ENCODE data around the gene ANKRD7. TPM values are rescaled to one million over a fixed set of nuclear protein-coding genes. Genes with fewer than 3 reads are reported as not detected.

Gene ANKRD7, protein sequence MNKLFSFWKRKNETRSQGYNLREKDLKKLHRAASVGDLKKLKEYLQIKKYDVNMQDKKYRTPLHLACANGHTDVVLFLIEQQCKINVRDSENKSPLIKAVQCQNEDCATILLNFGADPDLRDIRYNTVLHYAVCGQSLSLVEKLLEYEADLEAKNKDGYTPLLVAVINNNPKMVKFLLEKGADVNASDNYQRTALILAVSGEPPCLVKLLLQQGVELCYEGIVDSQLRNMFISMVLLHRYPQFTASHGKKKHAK
- under 1 TPM in 3 of 4 donors, not detected in 1; 0.66 to 0.98 (median 0.84) TPM for total RNA-seq

DNA sequence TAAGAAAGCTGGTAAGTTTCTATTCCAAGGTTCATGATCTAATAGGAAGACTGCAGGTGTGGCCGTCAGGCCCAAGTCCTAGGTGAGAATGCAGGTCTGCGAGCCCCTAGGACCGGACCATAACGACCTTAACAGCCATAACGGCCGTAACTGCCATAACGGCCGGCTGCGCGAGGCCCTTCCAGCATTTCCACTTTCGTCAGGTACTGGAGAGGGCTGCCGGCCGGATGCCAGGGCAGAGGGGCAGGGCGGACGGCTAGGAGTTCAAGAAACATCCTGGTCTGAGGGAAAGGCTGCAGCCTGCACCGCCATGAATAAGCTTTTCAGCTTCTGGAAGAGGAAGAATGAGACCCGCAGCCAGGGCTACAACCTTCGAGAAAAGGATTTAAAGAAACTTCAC is at the start of gene ANKRD7:
Gene ANKRD7, plus strand, starts transcription at position 184 of the 400 bp plus-strand sequence. Its CDS starts 127 bp downstream, at position 311.
- no peak for DNase-seq (ENCODE audit: low spot score in 2 of 2)
- Histone ChIP-seq H3K27me3 (no peaks in the 10 kb centered on the region), H3K9me3 (no peaks in the 10 kb centered on the region), H3K27ac (no peak within 1 kb of the TSS), H3K36me3 (no peaks in the 10 kb centered on the region), H3K4me1 (no peaks in the 10 kb centered on the region), H3K4me3 (no peak within 1 kb of the TSS)
- no peak for TF ChIP-seq POLR2A (IDR thresholded peaks at IDR 0.05)
- WGBS, 2 donors, result 87 to 91% methylated on average over 18 of the region's 18 CpGs

DNA sequence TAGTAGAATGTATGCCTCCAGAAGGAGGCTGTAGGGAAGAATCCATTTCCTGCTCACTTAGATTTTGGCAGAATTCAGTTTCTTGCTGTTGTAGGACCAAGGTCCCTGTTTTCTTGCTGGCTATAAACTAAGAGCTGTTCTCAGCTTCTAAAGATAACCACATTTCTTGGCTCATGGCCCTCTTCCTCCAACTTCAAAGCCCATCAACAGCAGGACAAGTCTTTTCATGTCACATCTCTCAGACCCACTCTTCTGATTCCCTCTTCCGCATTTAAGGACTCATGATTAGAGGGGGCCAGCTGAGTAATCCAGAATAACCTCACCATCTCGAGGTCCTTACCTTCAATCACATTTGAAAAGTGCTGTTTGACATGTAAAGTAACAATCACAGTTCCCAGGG is 48.8 kb upstream of the ANKRD7 start:
- H3K4me3 ChIP-seq, result no peak overlapping the region
- H3K36me3 ChIP-seq, result no peaks in the 10 kb centered on the region
- H3K27ac ChIP-seq, result no peak overlapping the region
- no peaks in the 10 kb centered on the region for H3K27me3 ChIP-seq
- no peaks in the 10 kb centered on the region for H3K4me1 ChIP-seq
- WGBS, 2 donors, result 74 to 82% methylated on average over 2 of the region's 2 CpGs
- no peaks in the 10 kb centered on the region for H3K9me3 ChIP-seq
- DNase-seq (ENCODE audit: low spot score in 2 of 2), result no peak
- TF ChIP-seq POLR2A (IDR thresholded peaks at IDR 0.05) (no peak), EP300 (IDR thresholded peaks at IDR 0.05) (no peak)
- TF ChIP-seq, protein P1, sequence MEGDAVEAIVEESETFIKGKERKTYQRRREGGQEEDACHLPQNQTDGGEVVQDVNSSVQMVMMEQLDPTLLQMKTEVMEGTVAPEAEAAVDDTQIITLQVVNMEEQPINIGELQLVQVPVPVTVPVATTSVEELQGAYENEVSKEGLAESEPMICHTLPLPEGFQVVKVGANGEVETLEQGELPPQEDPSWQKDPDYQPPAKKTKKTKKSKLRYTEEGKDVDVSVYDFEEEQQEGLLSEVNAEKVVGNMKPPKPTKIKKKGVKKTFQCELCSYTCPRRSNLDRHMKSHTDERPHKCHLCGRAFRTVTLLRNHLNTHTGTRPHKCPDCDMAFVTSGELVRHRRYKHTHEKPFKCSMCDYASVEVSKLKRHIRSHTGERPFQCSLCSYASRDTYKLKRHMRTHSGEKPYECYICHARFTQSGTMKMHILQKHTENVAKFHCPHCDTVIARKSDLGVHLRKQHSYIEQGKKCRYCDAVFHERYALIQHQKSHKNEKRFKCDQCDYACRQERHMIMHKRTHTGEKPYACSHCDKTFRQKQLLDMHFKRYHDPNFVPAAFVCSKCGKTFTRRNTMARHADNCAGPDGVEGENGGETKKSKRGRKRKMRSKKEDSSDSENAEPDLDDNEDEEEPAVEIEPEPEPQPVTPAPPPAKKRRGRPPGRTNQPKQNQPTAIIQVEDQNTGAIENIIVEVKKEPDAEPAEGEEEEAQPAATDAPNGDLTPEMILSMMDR (IDR thresholded peaks at IDR 0.05), result no peak

DNA sequence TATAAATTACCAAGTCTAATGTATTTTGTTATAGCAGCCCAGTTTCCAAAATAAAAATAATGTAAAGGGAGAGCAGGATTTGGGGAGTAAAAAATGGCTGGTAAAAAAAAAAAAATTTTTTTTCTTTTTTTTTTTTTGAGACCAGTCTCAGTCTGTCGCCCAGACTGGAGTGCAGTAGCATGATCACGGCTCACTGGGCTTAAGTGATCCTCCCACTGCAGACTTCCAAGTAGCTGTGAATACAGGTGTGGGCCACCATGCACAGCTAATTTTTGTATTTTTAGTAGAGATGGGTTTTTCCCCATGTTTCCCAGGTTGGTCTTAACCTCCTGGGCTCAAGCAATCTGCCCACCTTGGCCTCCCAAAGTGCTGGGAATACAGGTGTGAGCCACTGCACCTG is 45.3 kb upstream of the ANKRD7 start:
- WGBS, 2 donors, result 90 to 92% methylated on average over 2 of the region's 2 CpGs
- no peaks in the 10 kb centered on the region for H3K9me3 ChIP-seq
- no peaks in the 10 kb centered on the region for H3K27me3 ChIP-seq
- TF ChIP-seq EP300 (IDR thresholded peaks at IDR 0.05) (no peak), POLR2A (IDR thresholded peaks at IDR 0.05) (no peak)
- TF ChIP-seq, protein P1 (IDR thresholded peaks at IDR 0.05), result no peak
- peaks cover 0 to 7% (median 0%) of the 10 kb centered on the region in 4 donors for H3K4me1 ChIP-seq
- no peak for DNase-seq (ENCODE audit: low spot score in 2 of 2)
- H3K27ac ChIP-seq, result no peak overlapping the region
- H3K4me3 ChIP-seq, result no peak overlapping the region
- H3K36me3 ChIP-seq, result no peaks in the 10 kb centered on the region

DNA sequence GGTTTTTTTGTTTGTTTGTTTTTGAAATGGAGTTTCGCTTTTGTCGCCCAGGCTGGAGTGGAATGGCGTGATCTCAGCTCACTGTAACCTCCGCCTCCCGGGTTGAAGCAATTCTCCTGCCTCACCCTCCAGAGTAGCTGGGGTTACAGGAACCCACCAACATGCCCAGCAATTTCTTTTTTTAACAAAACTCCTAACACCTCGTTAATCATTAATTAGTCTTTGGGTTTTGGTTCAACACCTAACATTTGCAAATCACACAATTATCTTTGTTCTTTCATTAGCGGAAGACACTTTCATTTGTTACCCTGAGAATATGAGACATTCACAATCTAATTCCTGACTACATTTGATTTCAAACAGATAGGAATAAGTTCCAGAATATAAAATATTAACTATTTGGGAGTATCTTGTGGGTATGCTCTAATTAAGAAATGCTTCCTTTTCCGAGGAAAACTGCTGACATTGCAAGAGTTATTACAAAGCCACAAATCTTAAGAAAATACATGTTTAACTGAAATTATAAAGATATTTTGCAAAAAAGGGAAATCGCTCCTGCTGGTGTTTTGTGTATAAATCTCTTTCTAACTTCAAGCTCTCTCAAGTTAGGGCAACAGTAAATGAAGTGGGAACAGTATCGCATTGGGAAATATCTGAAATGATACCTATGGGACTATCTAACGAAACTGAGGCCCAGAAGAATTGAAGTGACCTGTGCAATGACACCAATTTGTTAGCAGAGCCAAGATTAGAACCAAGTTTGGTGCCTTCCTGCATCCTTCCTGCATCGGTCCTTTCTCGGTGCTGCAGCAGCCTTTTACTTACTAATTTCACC is 41.7 kb upstream of the ANKRD7 start:
- Histone ChIP-seq H3K4me3 (peak overlapping the region; percentile 73 to 92 (median 84)), H3K27me3 (no peaks in the 10 kb centered on the region), H3K9me3 (no peaks in the 10 kb centered on the region), H3K27ac (peak overlapping the region in 3 of 4 donors; percentile 91 to 95 (median 94)), H3K4me1 (peaks cover 0 to 40% (median 18%) of the 10 kb centered on the region in 4 donors), H3K36me3 (peaks cover 0 to 2% (median 0%) of the 10 kb centered on the region in 3 donors)
- no peak for DNase-seq (ENCODE audit: low spot score in 2 of 2)
- WGBS, 2 donors, result 66 to 68% methylated on average over 13 of the region's 13 CpGs
- no peak for TF ChIP-seq EP300 (IDR thresholded peaks at IDR 0.05)
- TF ChIP-seq POLR2A (IDR thresholded peaks at IDR 0.05), result no peak
- TF ChIP-seq, protein P1 (IDR thresholded peaks at IDR 0.05), result no peak

DNA sequence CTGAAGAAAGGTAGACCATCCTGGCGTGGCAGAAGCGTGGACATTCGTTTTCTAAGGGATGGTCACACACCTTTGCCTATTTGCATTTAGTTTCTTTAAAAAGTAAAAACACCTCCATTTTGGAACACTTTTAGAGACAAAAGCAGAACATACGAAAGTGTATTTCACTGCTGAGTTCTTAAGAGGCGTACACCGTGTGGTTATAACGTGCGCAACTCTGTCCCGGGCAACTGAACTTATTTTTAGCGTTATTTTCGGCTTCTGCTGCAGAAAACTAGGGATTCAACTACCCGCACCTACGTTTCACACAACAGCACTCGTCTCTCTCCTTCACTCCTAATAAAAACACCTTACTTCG is 41.1 kb upstream of the ANKRD7 start:
- peak overlapping the region; percentile 73 to 95 (median 92) for H3K27ac ChIP-seq
- TF ChIP-seq POLR2A (IDR thresholded peaks at IDR 0.05) (no peak), EP300 (IDR thresholded peaks at IDR 0.05) (no peak)
- H3K27me3 ChIP-seq, result no peaks in the 10 kb centered on the region
- peaks cover 0 to 8% (median 0%) of the 10 kb centered on the region in 3 donors for H3K36me3 ChIP-seq
- H3K9me3 ChIP-seq, result no peaks in the 10 kb centered on the region
- DNase-seq (ENCODE audit: low spot score in 2 of 2), result no peak
- peaks cover 0 to 40% (median 18%) of the 10 kb centered on the region in 4 donors for H3K4me1 ChIP-seq
- peak overlapping the region; percentile 73 to 92 (median 84) for H3K4me3 ChIP-seq
- 0 to 2% methylated on average over 15 of the region's 15 CpGs for WGBS, 2 donors
